PC-9 (cell line): ENCODE measurements around the gene AHI1. TPM values are rescaled to one million over a fixed set of nuclear protein-coding genes. Genes with fewer than 3 reads are reported as not detected.

Experiments used
- BruUV-seq: library from RNA; stranded (reverse); fragments of 400-500 nt; replicated peaks from 2 replicates; lab custom pipeline; 2021; lab: Mats Ljungman, UMichigan
- CTCF ChIA-PET: fragments of 300-600 bp; sonication (Branson Sonifier 250); formaldehyde crosslinking; loops from one replicate; lab custom pipeline; 2022; ENCODE audit warnings: antibody characterized with exemption; lab: Charles Lee
- POLR2A ChIA-PET: fragments of 300-600 bp; sonication (Branson Sonifier 250); formaldehyde crosslinking; loops from one replicate; lab custom pipeline; 2022; ENCODE audit warnings: antibody characterized with exemption; ENCODE audit not compliant: unreplicated experiment; lab: Charles Lee
- DNase-seq, 2 experiments: peaks; one replicate each; pipeline versions ENCODE4 v3.0.0 to v3.0.0-alpha.2; 2015 to 2022; ENCODE audit warnings: mixed read lengths in 1 of 2
- H2AFZ ChIP-seq: fragments of 200-600 bp; sonication (generic); 2 replicates; pipeline ENCODE4 v1.8.1; 2017; ENCODE audit warnings: antibody characterized with exemption
- H3F3A ChIP-seq: fragments of 200-600 bp; sonication (generic); 2 replicates; pipeline ENCODE4 v1.8.1; 2017; ENCODE audit warnings: antibody characterized with exemption, mild to moderate bottlenecking, low read depth; ENCODE audit not compliant: insufficient read depth
- H3K27ac ChIP-seq: fragments of 200-600 bp; sonication (generic); 2 replicates; pipeline ENCODE4 v1.6.1; 2016; ENCODE audit warnings: mixed run types
- H3K27me3 ChIP-seq: fragments of 200-600 bp; sonication (generic); 2 replicates; pipeline ENCODE4 v1.6.1; 2016; ENCODE audit warnings: low read depth, mixed run types; ENCODE audit not compliant: insufficient read depth
- H3K36me3 ChIP-seq: fragments of 200-600 bp; sonication (generic); 2 replicates; pipeline ENCODE4 v1.6.1; 2016; ENCODE audit warnings: low read depth, mixed run types
- H3K4me1 ChIP-seq: fragments of 200-600 bp; sonication (generic); replicated peaks from 2 replicates; pipeline ENCODE4 v1.6.1; 2016; ENCODE audit warnings: mixed run types; ENCODE audit not compliant: insufficient read depth
- H3K4me2 ChIP-seq: fragments of 200-600 bp; sonication (generic); 2 replicates; pipeline ENCODE4 v1.6.1; 2017; ENCODE audit warnings: mixed run types
- H3K4me3 ChIP-seq: fragments of 200-600 bp; sonication (generic); 2 replicates; pipeline ENCODE4 v1.6.1; 2016; ENCODE audit warnings: mixed run types
- H3K79me2 ChIP-seq: fragments of 200-600 bp; sonication (generic); 2 replicates; pipeline ENCODE4 v1.6.1; 2017; ENCODE audit warnings: low read depth, mixed run types
- H3K9me2 ChIP-seq: fragments of 200-600 bp; sonication (generic); 2 replicates; pipeline ENCODE4 v1.8.1; 2017; ENCODE audit warnings: mild to moderate bottlenecking; ENCODE audit not compliant: insufficient read depth
- H3K9me3 ChIP-seq: fragments of 200-600 bp; sonication (generic); 2 replicates; pipeline ENCODE4 v1.8.1; 2016; ENCODE audit warnings: low read depth; ENCODE audit not compliant: insufficient read depth
- H4K20me1 ChIP-seq: fragments of 200-600 bp; sonication (generic); 2 replicates; pipeline ENCODE4 v1.8.1; 2017; ENCODE audit not compliant: insufficient read depth
- CTCF ChIP-seq: fragments of 200-600 bp; sonication (generic); conservative IDR thresholded peaks from 2 replicates; pipeline ENCODE4 v1.6.1; 2017; ENCODE audit warnings: mixed run types, antibody characterized with exemption, mild to moderate bottlenecking, moderate library complexity
- EZH2 ChIP-seq: fragments of 200-600 bp; sonication (generic); IDR thresholded peaks from 2 replicates; pipeline ENCODE4 v1.8.0; 2017; ENCODE audit warnings: antibody characterized with exemption, low read depth
- intact Hi-C: fragments of 100-400 bp; cut with micrococcal nuclease; formaldehyde crosslinking; loops from one replicate; pipeline ENCODE4 v1.10.0; 2022; ENCODE audit not compliant: unreplicated experiment
- total RNA-seq: library from RNA; stranded (reverse); gene quantifications from 2 replicates; pipeline ENCODE4 v1.2.3, GENCODE V29; 2021

AHI1 gene
- total RNA-seq, 1 experiment from 2014 or later: 19.9 TPM

DNA sequence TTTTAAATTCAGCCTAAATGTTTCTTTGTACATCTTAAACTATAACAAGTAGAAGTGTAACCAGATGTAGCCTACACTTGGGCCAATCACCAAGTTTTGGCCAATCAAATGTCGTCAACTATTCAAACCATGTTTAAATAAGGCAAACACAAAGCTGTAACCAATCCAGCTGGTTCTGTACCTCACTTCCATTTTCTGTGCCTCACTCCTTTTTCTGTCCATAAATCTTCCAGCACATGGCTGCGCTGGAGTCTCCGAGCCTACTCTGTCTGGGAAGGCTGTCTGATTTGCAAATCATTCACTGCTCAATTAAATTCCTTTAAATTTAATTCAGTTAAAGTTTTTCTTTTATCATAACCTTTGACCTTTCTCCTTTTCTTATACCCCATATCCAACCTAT is 7.7 kb upstream of the AHI1 start:
- H4K20me1 ChIP-seq: no peaks in the 10 kb centered on the region
- no peaks in the 10 kb centered on the region for H3K9me2 ChIP-seq
- H3K27ac ChIP-seq: no peak overlapping the region
- ChIA-PET CTCF (interaction anchor here (0.6 kb wide), 1 partner anchor 624 kb away, joined by 6 read pairs; no protein-coding TSS in a partner anchor), POLR2A (no interaction called here)
- H3K4me3 ChIP-seq: no peak overlapping the region
- 0 out of 2 replicates have a peak overlapping the region, but pooled peaks have one; percentile 1 for H3K4me2 ChIP-seq
- H2AFZ ChIP-seq: no peak overlapping the region
- H3K79me2 ChIP-seq: no peaks in the 10 kb centered on the region
- no peaks in the 10 kb centered on the region; the same call in 1 of the 2 replicates for H3K4me1 ChIP-seq
- TF ChIP-seq CTCF: no peak
- TF ChIP-seq EZH2: no peak
- no peaks in the 10 kb centered on the region for H3K36me3 ChIP-seq
- intact Hi-C loops: loop anchor here (5.0 kb wide), 1 partner anchor 1047 kb away; the partner anchor contains the start of gene MAP7
- no TSS peak for BruUV-seq
- H3K27me3 ChIP-seq: no peaks in the 10 kb centered on the region
- no peaks in the 10 kb centered on the region for H3K9me3 ChIP-seq
- peaks cover 4% of the 10 kb centered on the region; the same call in 1 of the 2 replicates for H3F3A ChIP-seq
- no peak for DNase-seq

DNA sequence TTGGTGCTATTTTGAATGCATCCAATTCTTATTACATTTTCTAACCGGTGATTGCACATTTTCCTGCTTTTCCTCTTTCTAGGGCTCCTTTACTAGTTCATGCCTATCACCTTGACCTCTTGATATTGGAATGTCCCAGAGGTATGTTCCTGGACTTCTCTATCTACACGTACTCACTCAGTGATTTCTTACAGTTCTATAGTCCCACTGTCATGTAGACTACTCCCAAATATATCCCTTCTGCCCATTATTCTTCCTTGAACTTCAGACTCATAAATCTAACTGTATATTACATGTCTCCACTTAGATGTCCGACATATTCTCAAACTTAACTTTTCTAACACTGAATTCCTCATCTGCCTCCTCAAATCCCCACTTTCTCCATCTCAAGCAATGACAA is 7.2 kb upstream of the AHI1 start:
- Histone ChIP-seq H3K79me2 (0 out of 2 replicates have a peak, but pooled peaks cover under 1% of the 10 kb centered on the region), H3K4me3 (no peak overlapping the region), H4K20me1 (no peaks in the 10 kb centered on the region), H3K36me3 (no peaks in the 10 kb centered on the region), H3F3A (peaks cover 4% of the 10 kb centered on the region; the same call in 1 of the 2 replicates), H3K4me1 (no peaks in the 10 kb centered on the region; the same call in 1 of the 2 replicates), H3K9me3 (no peaks in the 10 kb centered on the region), H3K27me3 (no peaks in the 10 kb centered on the region), H3K27ac (no peak overlapping the region), H3K4me2 (no peak overlapping the region), H2AFZ (no peak overlapping the region), H3K9me2 (no peaks in the 10 kb centered on the region)
- intact Hi-C loops: loop anchor here (5.0 kb wide), 1 partner anchor 1048 kb away; the partner anchor contains the start of gene MAP7
- ChIA-PET POLR2A (no interaction called here), CTCF (no interaction called here)
- BruUV-seq: no TSS peak
- DNase-seq: no peak
- no peak for TF ChIP-seq EZH2
- no peak for TF ChIP-seq CTCF

- Histone ChIP-seq H3K9me2 (no peaks in the 10 kb centered on the region), H4K20me1 (no peaks in the 10 kb centered on the region), H3K4me3 (no peak overlapping the region), H3K27me3 (no peaks in the 10 kb centered on the region), H3K27ac (no peak overlapping the region), H3K9me3 (no peaks in the 10 kb centered on the region), H3K79me2 (peaks cover 8% of the 10 kb centered on the region), H3K4me1 (peaks cover 7% of the 10 kb centered on the region), H2AFZ (no peak overlapping the region), H3K4me2 (no peak overlapping the region), H3K36me3 (no peaks in the 10 kb centered on the region), H3F3A (peaks cover 6% of the 10 kb centered on the region)
- CTCF ChIA-PET: no interaction called here
- no peak for TF ChIP-seq EZH2
- no peak for TF ChIP-seq CTCF
- POLR2A ChIA-PET: no interaction called here
- intact Hi-C loops: no loop called here
- no TSS peak for BruUV-seq
- no peak for DNase-seq
Measured at GRCh38 chr6:135503703-135504475, 6.3 kb upstream of the AHI1 start.
